HepG2 (cell line): ENCODE results near the gene TRIM31. TPM values are rescaled to one million over a fixed set of nuclear protein-coding genes. Genes with fewer than 3 reads are reported as not detected.
A peak's percentile ranks its signal among the peaks of the same experiment; 100 is the strongest.

Experiments used
- AGO2 ChIP-seq: fragments of 200-400 bp; formaldehyde crosslinking; optimal IDR thresholded peaks from 2 replicates; pipeline ENCODE3; 2017; ENCODE audit warnings: mild to moderate bottlenecking, low read depth, low read length, moderate library complexity
- FOSL2 ChIP-seq: sonication (generic); formaldehyde crosslinking; IDR thresholded peaks from 2 replicates; pipeline ENCODE4 v1.4.0; 2020; ENCODE audit warnings: missing genetic modification reagents
- HOMEZ ChIP-seq: IDR thresholded peaks from 2 replicates; pipeline ENCODE4 v1.6.1; 2016; ENCODE audit warnings: low read depth
- HOXA3 ChIP-seq: sonication (generic); formaldehyde crosslinking; IDR thresholded peaks from 2 replicates; pipeline ENCODE4 v1.5.0; 2020; ENCODE audit warnings: missing genetic modification reagents
- KDM3A ChIP-seq: IDR thresholded peaks from 2 replicates; pipeline ENCODE4 v1.6.1; 2018; ENCODE audit warnings: low read depth, missing compliant biosample characterization
- MEIS2 ChIP-seq: sonication (generic); formaldehyde crosslinking; IDR thresholded peaks from 2 replicates; pipeline ENCODE4 v1.9.0; 2021; ENCODE audit warnings: mild to moderate bottlenecking, missing genetic modification reagents
- MIER2 ChIP-seq: IDR thresholded peaks from 2 replicates; pipeline ENCODE4 v1.6.1; 2016; ENCODE audit warnings: missing biosample characterization, missing genetic modification reagents
- NBN ChIP-seq: fragments of 450-650 bp; conservative IDR thresholded peaks from 2 replicates; pipeline ENCODE4 v1.6.1; 2017
- SAP130 ChIP-seq: IDR thresholded peaks from 2 replicates; pipeline ENCODE4 v1.6.1; 2016; ENCODE audit warnings: low read depth
- ZNF589 ChIP-seq: sonication (generic); formaldehyde crosslinking; conservative IDR thresholded peaks from 2 replicates; pipeline ENCODE4 v1.8.0; 2022; ENCODE audit warnings: mild to moderate bottlenecking, moderate library complexity, missing genetic modification reagents
- ZNF644 ChIP-seq: IDR thresholded peaks from 2 replicates; pipeline ENCODE4 v1.6.1; 2016; ENCODE audit warnings: low read depth
- ZNF709 ChIP-seq: sonication (generic); formaldehyde crosslinking; IDR thresholded peaks from 2 replicates; pipeline ENCODE4 v1.5.0; 2020; ENCODE audit warnings: mild to moderate bottlenecking, missing genetic modification reagents
- ZSCAN12 ChIP-seq: sonication (generic); formaldehyde crosslinking; IDR thresholded peaks from 2 replicates; pipeline ENCODE4 v1.9.0; 2021; ENCODE audit warnings: mild to moderate bottlenecking, missing genetic modification reagents
- polyA plus RNA-seq, 8 experiments: library from polyadenylated mRNA; depleted of rRNA in 3 of 8; stranded (reverse) in 7 of 8; unstranded in 1 of 8; fragments of >200 nt; fragmentation: Illumina TruSeq in 4 of 8; extraction: Trizol in 4 of 8; gene quantifications; 2 replicates each; pipeline versions ENCODE4 v1.2.1 to v1.2.3, GENCODE V29; 2011 to 2016; ENCODE audit warnings: low read depth in 4 of 8, missing spikeins in 1 of 8, mixed read lengths in 1 of 8; ENCODE audit not compliant: insufficient read depth in 1 of 8
- total RNA-seq, 5 experiments: library from RNA; depleted of rRNA; stranded (reverse); fragments of >200 nt; fragmentation: Illumina TruSeq; extraction: Trizol; gene quantifications; 2 replicates each; pipeline ENCODE4 v1.2.3, GENCODE V29; 2016; ENCODE audit warnings: low read depth in 1 of 5
- TF ChIP-seq, protein P1 (sequence below): fragments of 450-650 bp; IDR thresholded peaks from 2 replicates; pipeline ENCODE4 v1.6.1; 2017; ENCODE audit warnings: mild to moderate bottlenecking
- TF ChIP-seq, protein P2 (sequence below): sonication (generic); formaldehyde crosslinking; IDR thresholded peaks from 2 replicates; pipeline ENCODE4 v1.4.0; 2020; ENCODE audit warnings: missing genetic modification reagents
- TF ChIP-seq, protein P3 (sequence below): sonication (generic); formaldehyde crosslinking; IDR thresholded peaks from one replicate; pipeline ENCODE4 v1.5.1; 2020; ENCODE audit warnings: mild to moderate bottlenecking, missing genetic modification reagents; ENCODE audit errors: not compliant biosample characterization

The TRIM31 gene
- total and polyA plus RNA-seq, 2 of the 13 experiments (the other 11 are each of a cell fraction or from before 2014, with no cell fraction given): 0.13 to 0.51 TPM

DNA sequence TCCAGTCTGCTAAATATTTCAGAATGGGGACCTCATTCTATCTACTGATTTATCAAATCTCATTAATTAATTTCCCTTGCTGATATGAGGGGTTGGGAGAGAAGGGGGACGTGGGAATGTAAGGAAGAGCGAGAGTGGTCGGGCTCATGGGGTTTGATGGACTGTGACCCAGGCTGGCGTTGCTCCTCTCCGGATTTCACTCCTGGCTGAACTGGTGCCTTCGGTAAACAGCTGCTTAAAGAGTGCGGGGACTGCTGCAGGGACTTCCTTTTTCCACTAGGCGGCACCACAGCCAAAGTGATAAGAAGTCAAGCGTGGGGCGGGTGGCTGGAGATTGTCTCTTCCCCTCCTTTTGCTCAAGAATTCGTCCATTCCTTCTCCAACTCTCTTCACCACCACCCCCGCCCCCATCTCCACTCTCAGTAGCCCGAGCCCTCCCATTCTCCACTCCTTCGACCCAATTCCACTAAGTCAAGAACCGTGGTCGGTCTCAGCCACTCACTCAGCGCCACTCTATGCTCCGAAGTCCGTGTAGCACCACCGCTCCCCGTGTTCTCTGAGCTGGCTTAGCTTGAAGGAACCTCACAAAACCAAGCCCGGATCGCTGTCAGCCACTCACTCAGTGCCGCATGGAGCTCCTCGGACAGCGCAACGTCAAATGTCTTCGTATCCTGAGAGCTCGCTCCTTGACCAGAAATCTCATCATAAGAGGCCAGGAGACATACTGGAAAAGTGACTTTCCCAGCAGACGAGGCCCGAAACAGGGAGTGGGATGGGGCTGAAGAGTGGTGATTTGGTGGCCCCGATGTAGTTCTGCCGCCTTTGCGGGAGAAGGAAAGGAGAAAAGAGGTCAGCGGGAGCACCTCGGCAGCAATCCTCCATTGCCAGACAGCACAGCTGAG, 9.7 kb downstream of the TRIM31 start (continued):
- peak; percentile 55; the same call in 1 of the 2 replicates for TF ChIP-seq HOMEZ (CRISPR knock-in tag)
- TF ChIP-seq HOXA3: peak; percentile 57; the same call in 1 of the 2 replicates
- TF ChIP-seq, protein P1, sequence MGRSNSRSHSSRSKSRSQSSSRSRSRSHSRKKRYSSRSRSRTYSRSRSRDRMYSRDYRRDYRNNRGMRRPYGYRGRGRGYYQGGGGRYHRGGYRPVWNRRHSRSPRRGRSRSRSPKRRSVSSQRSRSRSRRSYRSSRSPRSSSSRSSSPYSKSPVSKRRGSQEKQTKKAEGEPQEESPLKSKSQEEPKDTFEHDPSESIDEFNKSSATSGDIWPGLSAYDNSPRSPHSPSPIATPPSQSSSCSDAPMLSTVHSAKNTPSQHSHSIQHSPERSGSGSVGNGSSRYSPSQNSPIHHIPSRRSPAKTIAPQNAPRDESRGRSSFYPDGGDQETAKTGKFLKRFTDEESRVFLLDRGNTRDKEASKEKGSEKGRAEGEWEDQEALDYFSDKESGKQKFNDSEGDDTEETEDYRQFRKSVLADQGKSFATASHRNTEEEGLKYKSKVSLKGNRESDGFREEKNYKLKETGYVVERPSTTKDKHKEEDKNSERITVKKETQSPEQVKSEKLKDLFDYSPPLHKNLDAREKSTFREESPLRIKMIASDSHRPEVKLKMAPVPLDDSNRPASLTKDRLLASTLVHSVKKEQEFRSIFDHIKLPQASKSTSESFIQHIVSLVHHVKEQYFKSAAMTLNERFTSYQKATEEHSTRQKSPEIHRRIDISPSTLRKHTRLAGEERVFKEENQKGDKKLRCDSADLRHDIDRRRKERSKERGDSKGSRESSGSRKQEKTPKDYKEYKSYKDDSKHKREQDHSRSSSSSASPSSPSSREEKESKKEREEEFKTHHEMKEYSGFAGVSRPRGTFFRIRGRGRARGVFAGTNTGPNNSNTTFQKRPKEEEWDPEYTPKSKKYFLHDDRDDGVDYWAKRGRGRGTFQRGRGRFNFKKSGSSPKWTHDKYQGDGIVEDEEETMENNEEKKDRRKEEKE: no peak
- TF ChIP-seq KDM3A: peak; percentile 53; the same call in 1 of the 2 replicates
- TF ChIP-seq ZNF709 (CRISPR knock-in tag): peak; percentile 87; the same call in 1 of the 2 replicates
- TF ChIP-seq, protein P2, sequence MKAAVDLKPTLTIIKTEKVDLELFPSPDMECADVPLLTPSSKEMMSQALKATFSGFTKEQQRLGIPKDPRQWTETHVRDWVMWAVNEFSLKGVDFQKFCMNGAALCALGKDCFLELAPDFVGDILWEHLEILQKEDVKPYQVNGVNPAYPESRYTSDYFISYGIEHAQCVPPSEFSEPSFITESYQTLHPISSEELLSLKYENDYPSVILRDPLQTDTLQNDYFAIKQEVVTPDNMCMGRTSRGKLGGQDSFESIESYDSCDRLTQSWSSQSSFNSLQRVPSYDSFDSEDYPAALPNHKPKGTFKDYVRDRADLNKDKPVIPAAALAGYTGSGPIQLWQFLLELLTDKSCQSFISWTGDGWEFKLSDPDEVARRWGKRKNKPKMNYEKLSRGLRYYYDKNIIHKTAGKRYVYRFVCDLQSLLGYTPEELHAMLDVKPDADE (CRISPR knock-in tag): 0 out of 2 replicates have a peak, but pooled peaks have one; percentile 37
- no peak for TF ChIP-seq ZNF589 (CRISPR knock-in tag)
- TF ChIP-seq FOSL2: no peak
- TF ChIP-seq, protein P3, sequence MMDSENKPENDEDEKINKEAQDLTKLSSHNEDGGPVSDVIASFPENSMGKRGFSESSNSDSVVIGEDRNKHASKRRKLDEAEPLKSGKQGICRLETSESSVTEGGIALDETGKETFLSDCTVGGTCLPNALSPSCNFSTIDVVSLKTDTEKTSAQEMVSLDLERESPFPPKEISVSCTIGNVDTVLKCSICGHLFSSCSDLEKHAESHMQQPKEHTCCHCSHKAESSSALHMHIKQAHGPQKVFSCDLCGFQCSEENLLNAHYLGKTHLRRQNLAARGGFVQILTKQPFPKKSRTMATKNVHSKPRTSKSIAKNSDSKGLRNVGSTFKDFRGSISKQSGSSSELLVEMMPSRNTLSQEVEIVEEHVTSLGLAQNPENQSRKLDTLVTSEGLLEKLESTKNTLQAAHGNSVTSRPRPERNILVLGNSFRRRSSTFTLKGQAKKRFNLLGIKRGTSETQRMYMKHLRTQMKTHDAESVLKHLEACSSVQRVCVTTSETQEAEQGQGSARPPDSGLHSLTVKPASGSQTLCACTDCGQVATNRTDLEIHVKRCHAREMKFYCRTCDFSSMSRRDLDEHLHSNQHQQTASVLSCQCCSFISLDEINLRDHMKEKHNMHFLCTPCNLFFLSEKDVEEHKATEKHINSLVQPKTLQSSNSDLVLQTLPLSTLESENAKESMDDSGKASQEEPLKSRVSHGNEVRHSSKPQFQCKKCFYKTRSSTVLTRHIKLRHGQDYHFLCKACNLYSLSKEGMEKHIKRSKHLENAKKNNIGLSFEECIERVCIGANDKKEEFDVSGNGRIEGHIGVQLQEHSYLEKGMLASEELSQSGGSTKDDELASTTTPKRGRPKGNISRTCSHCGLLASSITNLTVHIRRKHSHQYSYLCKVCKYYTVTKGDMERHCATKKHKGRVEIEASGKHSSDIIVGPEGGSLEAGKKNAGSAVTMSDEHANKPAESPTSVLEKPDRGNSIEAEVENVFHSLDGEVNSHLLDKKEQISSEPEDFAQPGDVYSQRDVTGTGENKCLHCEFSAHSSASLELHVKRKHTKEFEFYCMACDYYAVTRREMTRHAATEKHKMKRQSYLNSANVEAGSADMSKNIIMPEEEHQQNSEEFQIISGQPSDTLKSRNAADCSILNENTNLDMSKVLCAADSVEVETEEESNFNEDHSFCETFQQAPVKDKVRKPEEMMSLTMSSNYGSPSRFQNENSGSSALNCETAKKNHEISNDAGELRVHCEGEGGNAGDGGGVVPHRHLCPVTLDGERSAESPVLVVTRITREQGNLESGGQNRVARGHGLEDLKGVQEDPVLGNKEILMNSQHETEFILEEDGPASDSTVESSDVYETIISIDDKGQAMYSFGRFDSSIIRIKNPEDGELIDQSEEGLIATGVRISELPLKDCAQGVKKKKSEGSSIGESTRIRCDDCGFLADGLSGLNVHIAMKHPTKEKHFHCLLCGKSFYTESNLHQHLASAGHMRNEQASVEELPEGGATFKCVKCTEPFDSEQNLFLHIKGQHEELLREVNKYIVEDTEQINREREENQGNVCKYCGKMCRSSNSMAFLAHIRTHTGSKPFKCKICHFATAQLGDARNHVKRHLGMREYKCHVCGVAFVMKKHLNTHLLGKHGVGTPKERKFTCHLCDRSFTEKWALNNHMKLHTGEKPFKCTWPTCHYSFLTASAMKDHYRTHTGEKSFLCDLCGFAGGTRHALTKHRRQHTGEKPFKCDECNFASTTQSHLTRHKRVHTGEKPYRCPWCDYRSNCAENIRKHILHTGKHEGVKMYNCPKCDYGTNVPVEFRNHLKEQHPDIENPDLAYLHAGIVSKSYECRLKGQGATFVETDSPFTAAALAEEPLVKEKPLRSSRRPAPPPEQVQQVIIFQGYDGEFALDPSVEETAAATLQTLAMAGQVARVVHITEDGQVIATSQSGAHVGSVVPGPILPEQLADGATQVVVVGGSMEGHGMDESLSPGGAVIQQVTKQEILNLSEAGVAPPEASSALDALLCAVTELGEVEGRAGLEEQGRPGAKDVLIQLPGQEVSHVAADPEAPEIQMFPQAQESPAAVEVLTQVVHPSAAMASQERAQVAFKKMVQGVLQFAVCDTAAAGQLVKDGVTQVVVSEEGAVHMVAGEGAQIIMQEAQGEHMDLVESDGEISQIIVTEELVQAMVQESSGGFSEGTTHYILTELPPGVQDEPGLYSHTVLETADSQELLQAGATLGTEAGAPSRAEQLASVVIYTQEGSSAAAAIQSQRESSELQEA (CRISPR knock-in tag): no peak
- TF ChIP-seq MEIS2 (CRISPR knock-in tag): peak; percentile 47; the same call in 1 of the 2 replicates
- no peak for TF ChIP-seq ZSCAN12 (CRISPR knock-in tag)
- peak; percentile 81 for TF ChIP-seq SAP130 (CRISPR knock-in tag)
- TF ChIP-seq NBN: no peak
- TF ChIP-seq MIER2 (CRISPR knock-in tag): no peak
- TF ChIP-seq ZNF644: no peak
- no peak for TF ChIP-seq AGO2
